HEK293 (cell line): ENCODE data around the gene DND1.
"Not testable (repeated sequence)": the region's sequence is repeated elsewhere in the genome, so short reads cannot be mapped to it uniquely, and the experiment has no call there.

Experiments
- GLI2 ChIP-seq: fragments of 450-650 bp; formaldehyde crosslinking; IDR thresholded peaks from 2 replicates; pipeline ENCODE4; 2017; ENCODE audit warnings: missing biosample characterization, missing genetic modification characterization, low read depth, borderline replicate concordance
- TRIM28 ChIP-seq: IDR thresholded peaks from 2 replicates; pipeline ENCODE4 v1.6.1; 2011; ENCODE audit warnings: low read length, control low read depth, borderline replicate concordance
- ZFHX2 ChIP-seq: fragments of 450-650 bp; formaldehyde crosslinking; conservative IDR thresholded peaks from 2 replicates; pipeline ENCODE4 v1.5.1; 2016; ENCODE audit warnings: missing biosample characterization, missing genetic modification characterization
- ZNF311 ChIP-seq: fragments of 450-650 bp; formaldehyde crosslinking; IDR thresholded peaks from 2 replicates; pipeline ENCODE4 v1.5.1; 2017; ENCODE audit warnings: missing biosample characterization, missing genetic modification characterization, borderline replicate concordance
- TF ChIP-seq, protein P1 (sequence below): fragments of 450-650 bp; formaldehyde crosslinking; IDR thresholded peaks from 2 replicates; pipeline ENCODE4 v1.5.1; 2016; ENCODE audit warnings: missing biosample characterization, missing genetic modification characterization

DNA sequence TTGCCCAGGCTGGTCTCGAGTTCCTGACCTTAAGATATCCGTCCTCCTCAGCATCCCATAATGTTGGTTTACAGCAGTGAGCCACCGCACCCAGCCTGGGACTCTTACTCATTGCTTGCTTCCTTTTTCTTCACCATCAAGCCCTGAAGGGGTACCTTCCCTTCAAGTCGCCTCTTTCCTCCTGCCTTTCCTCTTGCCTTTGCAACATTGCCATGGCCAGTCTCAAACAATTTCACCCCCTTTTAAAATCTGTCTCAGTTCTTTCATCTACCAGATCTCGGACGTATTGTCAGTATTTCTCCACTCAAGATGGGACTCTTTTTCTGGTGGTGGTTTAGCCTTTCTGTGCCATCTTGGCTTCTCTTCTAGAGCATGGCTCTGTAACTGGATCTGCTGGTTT lies 47.4 kb upstream of the DND1 start:
- TF ChIP-seq, protein P1, sequence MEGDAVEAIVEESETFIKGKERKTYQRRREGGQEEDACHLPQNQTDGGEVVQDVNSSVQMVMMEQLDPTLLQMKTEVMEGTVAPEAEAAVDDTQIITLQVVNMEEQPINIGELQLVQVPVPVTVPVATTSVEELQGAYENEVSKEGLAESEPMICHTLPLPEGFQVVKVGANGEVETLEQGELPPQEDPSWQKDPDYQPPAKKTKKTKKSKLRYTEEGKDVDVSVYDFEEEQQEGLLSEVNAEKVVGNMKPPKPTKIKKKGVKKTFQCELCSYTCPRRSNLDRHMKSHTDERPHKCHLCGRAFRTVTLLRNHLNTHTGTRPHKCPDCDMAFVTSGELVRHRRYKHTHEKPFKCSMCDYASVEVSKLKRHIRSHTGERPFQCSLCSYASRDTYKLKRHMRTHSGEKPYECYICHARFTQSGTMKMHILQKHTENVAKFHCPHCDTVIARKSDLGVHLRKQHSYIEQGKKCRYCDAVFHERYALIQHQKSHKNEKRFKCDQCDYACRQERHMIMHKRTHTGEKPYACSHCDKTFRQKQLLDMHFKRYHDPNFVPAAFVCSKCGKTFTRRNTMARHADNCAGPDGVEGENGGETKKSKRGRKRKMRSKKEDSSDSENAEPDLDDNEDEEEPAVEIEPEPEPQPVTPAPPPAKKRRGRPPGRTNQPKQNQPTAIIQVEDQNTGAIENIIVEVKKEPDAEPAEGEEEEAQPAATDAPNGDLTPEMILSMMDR: not testable (repeated sequence)
- TF ChIP-seq ZFHX2 (tag by site-specific recombination); GLI2; TRIM28; ZNF311: not testable (repeated sequence)
